GM18499 (cell line): ENCODE results near the gene ZBTB12.
"Not testable (repeated sequence)": the region's sequence is repeated elsewhere in the genome, so short reads cannot be mapped to it uniquely, and the experiment has no call there.

Experiments
- ATAC-seq: cut with Tn5 transposase; IDR thresholded peaks from one replicate; pipeline ENCODE4 v1.9.1; 2021; ENCODE audit warnings: moderate number of reproducible peaks; ENCODE audit not compliant: insufficient read depth, unreplicated experiment

The ZBTB12 gene

DNA sequence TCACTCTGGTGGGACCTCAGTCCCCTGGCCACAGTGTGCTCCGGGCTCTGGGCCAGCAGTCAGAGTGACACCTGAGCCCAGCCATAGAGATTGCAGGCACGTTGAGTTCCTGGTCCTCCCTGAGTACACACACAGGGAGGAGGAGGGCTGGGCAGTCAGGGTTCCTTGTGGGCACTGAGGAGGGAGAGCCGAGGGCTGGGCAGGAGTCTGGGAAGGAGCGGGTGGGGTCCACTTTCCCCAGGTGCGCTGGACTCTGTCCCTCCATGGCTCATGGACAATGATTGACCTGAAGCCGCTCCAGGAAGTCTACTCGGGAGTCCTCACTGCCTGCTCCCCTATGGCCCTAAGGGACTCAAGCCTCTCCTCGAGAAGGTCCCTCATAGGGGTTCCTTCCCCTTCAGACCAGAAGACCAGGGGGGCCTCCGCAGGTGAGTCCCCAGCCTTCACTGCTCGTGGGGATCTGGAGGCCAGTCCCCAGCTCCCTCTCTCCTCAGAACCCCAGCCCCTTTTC lies 24.2 kb downstream of the ZBTB12 start:
- ATAC-seq: no peak

DNA sequence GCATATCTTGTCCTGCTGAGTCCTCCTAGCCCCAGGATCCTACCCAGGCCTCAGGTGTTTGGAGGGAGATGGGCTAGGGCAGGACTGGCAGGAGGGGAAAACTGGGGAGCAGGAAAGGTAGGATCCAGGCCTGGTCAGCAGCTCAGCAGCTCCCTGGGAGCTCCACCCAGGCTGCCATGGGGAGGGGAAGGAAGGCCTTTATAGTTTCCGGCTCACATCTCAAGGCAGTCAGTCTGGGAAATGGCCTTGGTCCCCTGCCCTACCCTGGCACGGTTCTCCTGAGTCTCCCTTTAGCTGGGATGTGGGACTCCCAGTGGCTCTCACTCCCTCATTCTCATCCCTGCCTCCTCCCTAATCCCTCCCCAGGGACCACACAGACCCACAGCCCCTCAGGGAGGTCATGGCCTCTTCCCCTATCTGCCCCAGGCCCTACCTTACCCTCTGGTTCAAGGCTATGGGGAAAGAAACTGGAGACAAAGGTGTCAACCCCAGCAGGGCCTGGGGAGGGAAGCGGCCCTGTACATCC lies 24.7 kb downstream of the ZBTB12 start:
- no peak for ATAC-seq

DNA sequence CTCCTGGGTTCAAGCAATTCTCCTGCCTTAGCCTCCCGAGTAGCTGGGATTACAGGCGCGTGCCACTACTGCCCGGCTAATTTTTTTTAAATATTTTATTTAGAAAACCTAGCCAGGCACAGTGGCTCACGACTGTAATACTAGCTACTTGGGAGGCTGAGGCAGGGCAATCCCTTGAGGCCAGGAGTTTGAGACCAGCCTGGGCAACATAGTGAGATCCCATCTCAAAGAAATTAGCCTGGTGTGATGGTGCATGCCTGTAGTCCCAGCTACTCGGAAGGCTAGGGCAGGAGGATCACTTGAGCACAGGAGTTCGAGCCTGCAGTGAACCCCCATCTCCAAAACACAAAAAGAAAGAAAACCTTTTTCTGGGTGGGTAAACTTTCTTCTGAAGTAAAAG lies 25.5 kb downstream of the ZBTB12 start:
- ATAC-seq: no peak

DNA sequence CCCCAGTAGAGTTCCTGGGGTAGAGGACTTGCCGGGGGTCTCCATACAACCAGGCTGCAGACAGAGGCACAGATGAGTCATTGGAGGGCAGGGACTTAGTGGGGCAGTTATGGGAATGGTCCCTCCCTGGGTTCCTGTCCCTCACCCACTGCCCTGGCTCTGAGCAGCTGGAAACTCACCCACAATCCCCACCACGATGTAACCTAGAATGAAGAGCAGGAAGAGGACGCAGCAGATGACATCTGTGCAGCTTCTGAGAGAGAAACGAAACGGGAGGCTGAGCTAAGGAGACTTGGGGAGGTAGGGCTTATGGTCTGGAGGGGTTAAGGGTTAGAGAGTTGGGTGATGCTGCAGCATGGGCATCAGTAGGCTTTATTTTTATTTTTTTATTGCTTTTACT lies 26.0 kb downstream of the ZBTB12 start:
- ATAC-seq: no peak

DNA sequence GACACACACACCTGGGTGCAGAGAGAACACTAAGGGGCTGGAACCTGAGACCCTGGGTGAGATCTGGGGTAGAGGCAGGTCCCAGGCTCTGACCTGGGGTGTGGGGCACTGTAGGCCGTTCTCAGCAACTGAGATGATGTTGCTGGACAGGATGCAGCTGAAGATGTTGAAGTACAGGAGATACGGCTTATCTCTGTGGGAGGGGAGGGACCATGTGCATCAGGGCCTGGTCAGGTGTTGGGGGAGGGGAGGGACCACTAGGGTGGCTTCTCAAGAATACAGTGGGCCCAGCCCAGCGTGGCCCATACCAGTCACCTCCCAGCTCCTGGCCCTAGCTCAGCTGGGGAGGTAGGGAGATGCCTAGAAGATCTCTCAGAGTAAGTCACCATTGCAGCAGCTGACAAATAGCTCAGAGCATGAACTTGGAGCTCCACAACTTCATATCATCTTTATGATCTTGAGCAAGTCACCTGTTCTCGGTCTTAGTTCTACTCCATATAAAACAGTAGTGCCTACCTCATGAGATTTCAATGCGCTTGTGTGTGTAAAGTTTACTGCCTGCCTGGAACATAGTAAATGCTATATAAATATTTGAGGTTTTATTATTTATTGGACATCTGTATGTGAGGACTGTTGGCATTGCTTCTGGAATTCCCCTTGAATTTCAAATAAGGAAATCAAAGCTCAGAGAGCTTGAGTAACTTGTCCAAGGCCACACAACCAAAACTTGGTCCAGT lies 26.9 kb downstream of the ZBTB12 start:
- no peak for ATAC-seq

DNA sequence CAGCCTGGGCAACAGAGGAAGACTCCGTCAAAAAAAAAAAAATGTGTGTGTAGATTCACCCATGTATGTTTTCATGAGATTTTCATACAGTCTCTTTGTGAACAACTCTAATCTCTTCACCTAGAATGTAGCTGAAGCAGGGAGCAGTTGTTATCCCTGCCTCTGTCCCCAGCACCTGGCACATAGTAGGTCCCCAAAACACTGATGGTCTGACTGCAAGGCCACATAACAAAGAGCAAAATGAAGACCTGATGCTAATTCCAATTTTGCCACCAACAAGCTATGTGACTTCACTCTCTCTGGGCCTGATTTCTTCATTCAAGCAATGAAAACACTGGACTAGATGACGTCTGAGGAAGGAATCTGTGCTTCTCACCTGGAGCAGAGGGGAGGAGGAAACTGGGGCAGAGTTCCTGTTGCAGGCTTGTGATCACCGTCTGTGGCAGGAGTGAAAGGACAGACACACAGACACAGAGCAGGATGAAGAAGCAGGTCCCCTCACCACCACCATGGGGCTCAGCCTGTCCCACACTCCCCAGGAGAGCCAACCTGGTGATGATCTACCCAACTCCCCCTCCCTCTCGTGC lies 27.7 kb downstream of the ZBTB12 start:
- ATAC-seq: no peak

DNA sequence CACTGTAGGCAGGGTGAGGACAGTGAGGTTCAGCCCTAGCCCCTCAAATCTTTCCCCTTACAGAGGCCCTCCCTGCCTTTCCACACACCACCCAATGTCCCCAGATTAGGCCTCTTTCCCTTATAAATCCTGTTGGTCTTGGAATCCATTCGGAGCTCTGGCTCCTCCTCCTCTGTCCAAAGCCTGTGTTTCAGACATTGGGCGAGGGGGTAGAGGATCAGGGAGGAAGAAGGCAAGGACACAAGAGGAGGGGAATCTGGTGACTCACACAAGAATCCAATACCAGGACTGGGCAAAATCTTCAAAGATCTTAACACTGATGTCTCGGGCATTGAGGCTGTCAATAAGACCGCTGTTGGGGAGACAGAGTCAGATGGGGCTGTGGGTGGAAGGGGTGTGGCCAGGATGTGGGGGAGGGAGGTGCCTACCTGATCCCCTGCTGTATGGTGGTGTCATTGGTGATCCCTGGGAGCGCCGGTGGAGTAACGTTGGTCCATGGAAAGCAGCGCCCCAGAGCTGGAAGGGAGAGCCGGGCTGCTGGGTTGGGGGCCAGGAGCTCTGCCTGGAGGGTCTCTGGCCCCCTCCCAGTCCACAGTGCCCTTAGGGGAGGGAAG lies 30.7 kb downstream of the ZBTB12 start:
- ATAC-seq: no peak

DNA sequence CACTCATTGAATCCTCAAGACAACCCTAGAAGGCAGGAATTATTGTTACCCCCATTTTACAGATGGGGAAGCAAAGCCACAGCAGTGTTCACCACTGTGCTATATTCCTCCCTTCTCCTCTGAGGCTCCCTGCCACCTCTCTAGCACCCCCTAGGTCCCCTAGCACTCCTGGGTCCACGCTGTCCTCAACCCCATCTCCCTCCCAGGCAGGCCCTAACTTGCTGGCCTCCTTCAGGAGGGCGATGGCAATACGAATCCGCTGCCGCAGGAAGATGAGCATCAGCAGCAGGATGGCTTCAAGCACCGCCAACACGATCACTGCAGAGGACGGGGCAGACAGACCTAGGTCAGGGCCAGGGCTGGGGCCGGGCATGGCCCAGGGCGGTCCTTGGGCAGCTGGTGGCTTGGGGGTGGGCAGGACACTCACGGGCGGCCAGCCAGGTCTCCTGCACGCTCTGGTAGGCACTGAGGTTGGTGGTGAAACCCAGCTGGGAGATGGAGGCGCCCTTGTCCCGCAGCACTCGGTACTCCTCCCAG lies 31.4 kb downstream of the ZBTB12 start:
- ATAC-seq: no peak

DNA sequence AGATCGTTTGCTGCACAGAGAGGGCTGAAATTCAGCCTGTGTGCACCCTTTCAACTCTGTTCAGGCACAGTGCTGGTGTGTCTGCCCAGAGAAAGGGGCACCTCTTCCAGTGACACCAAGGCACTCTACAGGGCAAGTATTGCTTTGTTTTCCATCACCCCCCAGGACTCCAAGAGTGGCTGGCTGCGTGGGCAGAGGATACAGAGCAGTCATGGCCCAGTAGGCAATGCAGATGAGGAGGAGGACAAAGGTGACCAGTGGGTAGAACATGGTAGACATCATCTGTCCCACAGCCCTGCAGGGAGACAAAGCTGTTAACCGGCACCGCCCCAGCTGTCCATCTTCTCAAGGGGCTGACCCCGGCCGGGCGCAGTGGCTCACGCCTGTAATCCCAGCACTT lies 32.5 kb downstream of the ZBTB12 start:
- no peak for ATAC-seq

DNA sequence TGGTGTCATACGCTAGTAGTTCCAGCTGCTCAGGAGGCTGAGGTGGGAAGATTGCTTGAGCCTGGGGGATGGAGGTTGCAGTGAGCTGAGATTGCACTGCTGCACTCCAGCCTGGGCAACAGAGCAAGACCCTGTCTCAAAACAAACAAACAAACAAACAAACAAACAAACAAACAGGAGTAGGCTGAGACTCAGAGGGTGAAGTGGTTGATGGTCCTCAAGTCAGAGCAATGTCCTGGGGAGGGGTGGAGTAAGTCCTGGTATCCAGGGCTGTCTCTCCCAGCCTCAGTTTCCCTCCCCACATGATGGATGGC lies 33.3 kb downstream of the ZBTB12 start:
- ATAC-seq: not testable (repeated sequence)

DNA sequence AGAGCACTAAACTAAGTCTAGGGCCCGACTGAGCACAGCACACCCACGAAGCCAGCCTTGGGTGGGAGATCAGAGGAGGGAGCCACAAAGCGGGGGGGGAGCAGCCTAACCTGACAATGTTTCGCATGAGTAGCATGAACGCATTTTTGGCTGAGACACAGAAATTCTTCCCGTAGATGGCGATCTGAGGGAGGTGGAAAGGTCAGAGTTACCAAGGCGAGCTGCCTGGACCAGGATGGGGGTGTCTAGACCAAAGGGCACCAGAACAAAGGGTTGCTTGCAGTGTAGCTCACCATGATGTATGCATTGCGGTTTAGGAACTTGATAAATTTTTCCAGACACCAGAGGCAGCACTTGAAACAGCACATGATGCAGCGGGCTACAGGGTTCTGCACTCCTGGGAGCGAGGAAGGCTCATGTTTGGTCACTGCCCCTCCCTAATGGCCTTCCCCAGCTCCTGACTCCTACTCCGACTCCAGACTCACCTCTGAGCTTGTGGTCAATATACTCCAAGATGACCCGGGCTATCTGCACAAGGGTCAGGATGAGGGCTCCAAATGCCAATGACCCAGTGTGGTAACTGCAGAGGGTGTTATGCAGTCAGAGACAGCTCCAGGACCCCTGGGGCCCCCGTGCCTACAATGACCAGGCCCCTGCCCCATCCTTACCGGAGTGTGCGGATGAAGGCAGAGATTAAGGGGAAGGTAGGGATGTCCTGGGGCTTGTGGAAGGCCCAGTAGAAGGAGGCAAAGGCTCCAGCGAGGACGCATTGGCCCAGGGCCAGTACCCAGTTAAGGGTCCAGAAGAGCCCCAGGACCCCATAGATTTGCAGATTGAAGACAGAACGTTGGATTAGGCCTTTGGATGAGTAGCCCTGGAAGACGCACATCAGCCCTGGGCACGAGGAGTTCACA lies 36.4 kb downstream of the ZBTB12 start:
- no peak for ATAC-seq

DNA sequence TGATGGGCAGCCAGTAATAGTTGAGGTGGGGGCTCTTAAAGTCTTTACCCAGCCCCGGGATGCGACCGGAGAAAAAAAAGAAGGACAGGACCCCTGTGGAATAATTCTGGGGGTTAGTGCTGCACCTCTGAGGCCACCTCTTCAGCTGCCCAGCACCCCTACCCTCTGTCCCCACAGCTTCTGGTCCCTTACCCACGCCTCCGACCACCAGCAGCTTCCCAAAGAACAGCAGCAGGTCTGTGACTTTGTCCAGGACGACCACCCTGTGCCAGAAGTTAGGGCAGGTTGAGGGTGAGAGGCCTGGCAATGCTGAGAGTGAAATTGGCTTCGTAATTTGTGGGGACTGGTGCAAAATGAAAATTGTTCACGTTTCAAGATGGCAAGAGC lies 37.1 kb downstream of the ZBTB12 start:
- ATAC-seq: no peak

DNA sequence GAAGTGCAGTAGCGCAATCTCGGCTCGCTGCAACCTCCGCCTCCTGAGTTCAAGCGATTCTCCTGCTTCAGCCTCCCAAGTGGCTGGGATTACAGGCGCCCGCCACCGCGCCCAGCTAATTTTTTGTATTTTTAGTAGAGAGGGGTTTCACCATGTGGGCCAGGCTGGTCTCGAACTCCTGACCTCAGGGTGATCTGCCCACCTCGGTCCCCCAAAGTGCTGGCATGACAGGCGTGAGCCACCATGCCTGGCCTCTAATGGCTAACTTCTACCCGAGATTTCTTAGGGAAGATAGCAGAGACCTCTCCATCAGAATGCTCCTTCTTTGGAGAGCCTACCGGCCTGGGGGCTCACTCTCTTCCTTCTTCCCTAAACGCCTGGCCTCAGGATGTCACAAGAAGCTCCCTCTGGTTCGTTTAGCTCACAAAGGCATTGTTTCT lies 37.7 kb downstream of the ZBTB12 start:
- not testable (repeated sequence) for ATAC-seq

DNA sequence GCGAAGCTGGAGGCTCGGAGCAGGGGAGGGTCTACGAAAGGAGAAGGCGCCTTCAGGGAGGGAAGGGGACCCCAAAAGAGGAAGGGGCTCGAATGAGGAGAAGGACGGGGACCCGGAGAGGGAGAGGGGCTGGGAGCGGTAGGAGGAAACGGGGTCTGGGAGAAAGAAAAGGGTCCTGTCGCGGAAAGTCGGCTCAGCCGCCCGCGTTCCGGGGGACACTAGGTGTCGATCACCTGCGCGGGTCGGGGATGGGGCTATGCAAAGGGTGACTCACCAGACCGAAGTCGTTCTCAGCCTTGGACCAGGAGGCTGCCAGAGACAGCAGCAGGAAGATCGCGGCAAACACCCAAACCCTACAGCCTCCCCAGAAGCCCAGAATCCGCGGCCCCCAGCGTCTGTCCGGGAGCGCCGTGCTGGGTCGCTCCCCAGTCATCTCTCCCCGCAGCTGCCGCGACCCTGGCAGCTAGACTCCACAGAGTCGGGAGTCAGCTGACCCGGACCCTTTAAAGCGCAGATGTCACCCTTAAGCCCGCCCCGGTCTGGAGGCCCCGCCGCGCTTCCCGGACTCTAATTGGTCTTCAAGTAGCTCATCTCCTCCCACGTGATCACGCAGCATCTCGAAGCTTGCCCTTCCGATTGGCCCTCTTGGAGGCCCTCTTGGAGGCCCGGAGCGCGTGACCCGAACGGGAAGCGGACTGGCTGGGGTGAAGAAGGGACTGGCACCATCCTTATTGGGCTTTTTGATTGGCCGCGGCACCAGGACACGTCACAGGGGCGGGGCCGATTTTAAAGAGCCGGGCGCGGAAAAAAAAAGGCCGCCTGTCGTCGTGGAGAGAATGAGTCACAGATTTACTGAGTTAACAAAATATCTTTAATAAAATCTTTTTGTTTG lies 39.3 kb downstream of the ZBTB12 start, which contains the start of gene NEU1:
Gene NEU1 (minus strand): TSS at position 478 of the 892 bp plus-strand sequence. CDS start 45 bp downstream, at position 433.
- ATAC-seq: peak; percentile 70

DNA sequence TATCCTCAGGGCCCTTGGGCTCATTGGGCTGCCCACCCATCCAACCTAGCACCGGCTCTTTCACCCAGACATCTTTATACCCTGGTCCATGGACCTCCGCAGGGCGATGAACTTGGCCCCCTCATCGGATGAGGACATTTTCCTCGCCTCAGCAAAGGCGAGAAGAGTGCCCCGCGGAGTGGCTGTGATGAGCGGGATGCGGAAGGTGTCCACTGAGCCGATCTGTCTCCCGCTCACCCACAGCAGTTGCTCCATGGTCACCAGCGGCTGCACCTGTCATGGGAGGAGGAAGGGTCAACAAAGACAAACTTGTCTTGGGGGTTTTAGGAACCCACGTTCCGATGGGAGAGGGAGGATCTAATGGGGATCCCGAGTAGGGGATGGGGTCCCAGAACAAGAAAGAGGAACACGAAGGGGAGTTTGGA lies 40.0 kb downstream of the ZBTB12 start:
- ATAC-seq: no peak

DNA sequence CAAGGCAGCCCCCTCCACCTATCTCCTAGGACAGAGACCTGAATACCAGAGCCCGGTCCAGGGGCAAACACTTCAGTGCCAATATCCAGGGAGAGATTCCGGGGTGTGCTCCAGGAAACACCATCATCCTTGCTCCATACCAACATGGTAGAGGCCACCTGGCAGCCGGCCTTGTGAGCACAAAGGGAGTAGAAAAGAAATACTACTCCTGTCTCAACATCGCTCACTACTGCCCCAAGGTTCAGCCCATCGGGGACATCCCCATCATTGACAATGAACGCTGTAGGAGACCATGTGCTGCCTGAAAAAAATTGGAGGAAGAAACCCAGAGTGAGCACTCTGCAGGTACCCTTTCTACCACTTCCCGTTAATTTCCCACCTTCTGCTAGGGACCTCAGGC lies 40.7 kb downstream of the ZBTB12 start:
- ATAC-seq: no peak

DNA sequence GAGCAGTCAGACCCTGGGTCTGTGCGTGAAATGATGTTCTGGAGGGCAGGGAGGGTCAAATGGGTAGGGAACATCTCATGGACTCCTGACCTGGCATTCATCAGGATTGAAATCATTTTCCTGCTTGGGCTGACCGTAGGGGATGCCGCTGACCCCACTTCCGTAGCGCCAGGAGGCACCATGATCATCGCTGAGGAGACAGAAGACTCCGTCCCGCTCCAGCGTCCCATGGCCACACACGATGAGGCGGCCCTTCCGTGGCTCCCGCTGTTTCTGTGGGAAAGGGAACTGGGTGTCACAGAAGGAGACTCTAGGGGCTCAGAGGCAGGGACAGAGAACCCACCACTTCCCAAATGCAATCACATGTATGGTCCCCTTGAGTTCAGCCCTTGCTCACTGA lies 41.5 kb downstream of the ZBTB12 start:
- no peak for ATAC-seq

DNA sequence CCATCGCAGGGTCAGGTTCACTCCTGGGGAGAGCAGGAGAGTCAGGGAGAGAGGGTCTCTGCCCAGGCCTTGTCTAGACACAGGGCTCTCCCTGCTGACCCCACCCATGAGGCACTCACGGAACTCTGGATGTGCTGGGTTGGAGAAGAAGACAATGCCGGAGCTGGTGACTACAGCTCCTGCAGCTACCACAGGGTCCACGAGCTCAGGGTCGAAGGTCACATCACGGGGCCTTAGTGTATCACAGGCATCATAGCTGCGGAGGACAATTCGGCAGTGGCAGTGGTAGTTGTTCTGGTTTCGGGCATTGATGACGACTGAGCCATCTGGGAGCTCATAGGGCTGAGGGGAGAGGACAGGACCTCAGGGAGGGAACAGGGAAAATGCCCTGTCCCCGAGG lies 42.0 kb downstream of the ZBTB12 start:
- no peak for ATAC-seq

DNA sequence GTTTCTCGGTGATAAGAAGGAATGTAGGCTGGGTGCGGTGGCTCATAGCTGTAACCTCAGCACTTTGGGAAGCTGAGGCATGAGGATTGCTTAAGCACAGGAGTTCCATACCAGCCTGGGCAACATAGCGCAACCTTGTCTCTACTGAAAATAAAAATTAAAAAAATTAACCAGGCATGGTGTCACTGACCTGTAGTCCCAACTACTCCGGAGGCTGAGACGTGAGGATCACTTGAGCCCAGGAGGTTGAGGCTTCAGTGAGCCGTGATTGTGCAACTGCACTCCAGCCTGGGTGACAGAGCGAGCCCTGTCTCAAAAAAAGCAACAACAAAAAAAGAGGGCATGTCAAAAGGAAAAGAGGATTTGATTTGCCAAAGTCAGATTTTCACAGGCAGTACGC lies 43.2 kb downstream of the ZBTB12 start:
- no peak for ATAC-seq
